SHP77 (cell line): ENCODE measurements around the gene CEP72.
A peak's percentile ranks its signal among the peaks of the same experiment; 100 is the strongest.
"Not testable (repeated sequence)": the region's sequence is repeated elsewhere in the genome, so short reads cannot be mapped to it uniquely, and the experiment has no call there.

Experiments used
- DNase-seq, 2 experiments: peaks; one replicate each; lab custom pipeline; 2025; lab: John Stamatoyannopoulos, UW

The CEP72 gene

DNA sequence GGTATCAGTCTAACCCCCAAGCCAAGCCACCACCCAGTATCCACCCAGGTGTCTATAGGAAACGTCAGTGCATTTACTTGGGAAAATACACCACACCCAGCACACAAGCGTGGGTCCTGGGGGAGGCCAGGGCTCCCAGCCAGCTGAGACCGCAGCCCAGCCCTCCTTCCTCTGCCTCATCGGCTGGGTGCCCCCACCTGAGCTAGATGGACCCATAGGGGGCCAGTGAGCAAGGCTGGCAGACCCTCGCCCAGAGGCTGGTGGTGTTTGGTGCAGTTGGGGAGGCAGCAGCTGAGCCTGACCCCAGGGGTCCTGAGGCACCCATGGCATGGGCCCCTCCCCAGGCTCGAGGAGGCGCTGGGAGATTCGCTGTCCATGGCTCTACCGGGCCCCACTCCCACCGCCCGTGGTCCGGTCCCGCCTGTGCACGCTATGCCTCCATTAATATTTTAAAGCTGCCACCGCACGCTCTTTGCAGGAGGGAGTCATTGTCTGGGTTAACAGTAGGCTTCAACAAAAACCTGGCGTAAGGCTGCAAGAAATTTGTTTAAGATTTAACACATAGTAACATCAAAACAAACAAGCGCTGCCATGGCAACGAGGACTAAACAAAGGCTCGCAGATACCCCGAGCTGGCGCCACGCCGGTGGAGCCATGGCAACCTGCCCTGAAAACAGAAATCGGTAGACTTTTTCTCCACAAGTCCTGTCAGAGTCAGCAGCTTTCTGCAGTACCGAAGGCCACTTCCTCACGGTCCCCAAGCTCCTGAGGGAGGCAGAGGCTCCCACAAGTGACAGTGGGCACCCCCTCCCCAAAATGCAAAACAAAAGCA, 60.4 kb downstream of the CEP72 start:
- DNase-seq = peak; percentile 46 to 64

GRCh38 chr5:673161-673830, 61.2 kb downstream of the CEP72 start:
- no peak for DNase-seq

GRCh38 chr5:673831-674629, 61.9 kb downstream of the CEP72 start:
- no peak for DNase-seq

- DNase-seq = no peak
These were observed 62.5 kb downstream of the CEP72 start for GRCh38 chr5:674630-675011.

GRCh38 chr5:675111-675870, 63.2 kb downstream of the CEP72 start:
- no peak for DNase-seq

- DNase-seq = no peak
These were observed 63.9 kb downstream of the CEP72 start for GRCh38 chr5:675871-676698.

- DNase-seq = no peak
These were observed 64.5 kb downstream of the CEP72 start for GRCh38 chr5:676699-677076.

DNA sequence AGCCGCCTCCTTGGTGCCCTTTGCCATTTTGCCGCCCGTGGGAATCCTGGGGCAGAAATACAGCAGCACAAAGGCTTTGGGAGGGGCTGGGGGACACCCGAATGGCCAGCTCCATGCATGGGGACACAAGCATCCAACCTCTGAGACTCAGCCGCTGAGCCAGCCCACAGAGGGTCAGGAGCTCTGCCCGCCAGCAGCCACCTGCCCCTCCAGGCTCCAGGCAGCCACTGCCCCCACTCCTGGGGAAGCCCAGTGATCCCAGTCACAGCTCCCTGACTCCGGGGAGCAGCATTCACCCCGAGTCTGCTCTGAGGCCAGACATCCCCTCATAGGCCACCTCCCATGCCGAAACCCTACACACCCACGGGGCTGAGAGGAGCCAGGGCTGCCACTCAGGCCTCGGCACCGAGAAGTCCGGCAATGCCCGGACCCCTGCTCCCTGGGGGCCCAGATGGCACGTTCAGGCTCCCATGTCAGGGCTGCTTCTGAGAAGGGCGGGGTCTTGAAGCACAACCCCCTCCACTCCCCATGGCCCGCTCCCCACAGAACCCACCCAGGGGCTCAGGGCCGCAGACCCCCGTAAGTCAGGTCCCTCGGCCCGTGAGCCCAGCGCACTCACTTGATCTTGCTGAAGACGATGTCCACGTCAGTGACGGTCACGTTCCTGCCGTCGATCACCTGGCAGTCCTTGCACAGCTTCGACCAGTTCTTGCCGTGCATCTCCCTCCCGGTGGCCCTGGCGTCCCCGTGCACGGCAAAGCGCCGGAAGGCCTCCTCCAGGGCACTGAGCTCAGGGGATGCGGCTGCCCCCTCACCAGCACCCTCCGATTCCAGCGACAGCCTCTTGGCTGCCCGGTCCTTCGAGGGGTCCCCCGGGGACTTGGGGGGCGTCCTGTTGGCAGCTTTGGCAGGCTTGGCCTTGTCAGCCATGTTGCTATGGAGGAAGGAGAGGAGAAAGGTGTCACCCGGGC, 65.3 kb downstream of the CEP72 start:
- no peak for DNase-seq

- not testable (repeated sequence) for DNase-seq
These were observed 66.4 kb downstream of the CEP72 start for GRCh38 chr5:678521-678920.

DNA sequence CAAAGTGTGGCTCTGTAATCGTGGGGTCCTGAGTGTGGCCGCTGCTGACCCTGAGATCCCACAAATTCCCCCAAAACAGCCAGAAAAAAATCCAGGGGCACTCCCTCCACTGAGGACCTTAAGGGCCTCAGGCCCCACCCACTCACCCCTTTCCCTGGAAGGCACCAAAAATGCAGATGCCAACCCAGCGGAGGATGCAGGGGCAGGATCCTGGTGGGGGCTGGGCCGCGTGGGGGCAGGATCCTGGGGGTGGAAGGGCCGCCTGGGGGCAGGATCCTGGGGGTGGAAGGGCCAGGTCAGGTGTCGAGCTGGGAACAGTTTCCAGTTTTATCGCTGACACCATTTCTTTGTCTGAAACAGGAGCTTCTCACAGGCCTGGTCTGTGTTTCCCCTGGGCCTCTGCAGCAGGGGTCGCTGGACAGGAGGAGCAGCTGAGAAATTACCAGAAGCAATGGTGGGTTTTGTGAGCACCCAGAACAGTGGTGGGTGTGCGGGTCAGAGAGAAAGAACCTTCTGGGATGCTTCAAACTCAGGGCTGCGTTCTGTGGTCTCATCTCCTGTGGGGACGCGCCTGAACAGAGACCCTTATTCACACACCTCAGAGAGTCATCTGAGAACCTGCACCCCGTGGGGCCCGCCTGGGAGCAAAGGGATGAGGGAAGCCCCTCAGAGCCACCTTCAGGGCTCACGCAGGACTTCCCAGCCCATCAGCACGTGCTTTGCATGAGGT, 67.2 kb downstream of the CEP72 start:
- not testable (repeated sequence) for DNase-seq

GRCh38 chr5:680118-680795, 68.1 kb downstream of the CEP72 start:
- DNase-seq = not testable (repeated sequence)

GRCh38 chr5:680836-681235, 68.7 kb downstream of the CEP72 start:
- DNase-seq = not testable (repeated sequence)

- DNase-seq = not testable (repeated sequence)
These were observed 69.4 kb downstream of the CEP72 start for GRCh38 chr5:681317-682191.

GRCh38 chr5:682216-682615, 70.1 kb downstream of the CEP72 start:
- DNase-seq = not testable (repeated sequence)

GRCh38 chr5:682651-683358, 70.7 kb downstream of the CEP72 start:
- DNase-seq = not testable (repeated sequence)

DNA sequence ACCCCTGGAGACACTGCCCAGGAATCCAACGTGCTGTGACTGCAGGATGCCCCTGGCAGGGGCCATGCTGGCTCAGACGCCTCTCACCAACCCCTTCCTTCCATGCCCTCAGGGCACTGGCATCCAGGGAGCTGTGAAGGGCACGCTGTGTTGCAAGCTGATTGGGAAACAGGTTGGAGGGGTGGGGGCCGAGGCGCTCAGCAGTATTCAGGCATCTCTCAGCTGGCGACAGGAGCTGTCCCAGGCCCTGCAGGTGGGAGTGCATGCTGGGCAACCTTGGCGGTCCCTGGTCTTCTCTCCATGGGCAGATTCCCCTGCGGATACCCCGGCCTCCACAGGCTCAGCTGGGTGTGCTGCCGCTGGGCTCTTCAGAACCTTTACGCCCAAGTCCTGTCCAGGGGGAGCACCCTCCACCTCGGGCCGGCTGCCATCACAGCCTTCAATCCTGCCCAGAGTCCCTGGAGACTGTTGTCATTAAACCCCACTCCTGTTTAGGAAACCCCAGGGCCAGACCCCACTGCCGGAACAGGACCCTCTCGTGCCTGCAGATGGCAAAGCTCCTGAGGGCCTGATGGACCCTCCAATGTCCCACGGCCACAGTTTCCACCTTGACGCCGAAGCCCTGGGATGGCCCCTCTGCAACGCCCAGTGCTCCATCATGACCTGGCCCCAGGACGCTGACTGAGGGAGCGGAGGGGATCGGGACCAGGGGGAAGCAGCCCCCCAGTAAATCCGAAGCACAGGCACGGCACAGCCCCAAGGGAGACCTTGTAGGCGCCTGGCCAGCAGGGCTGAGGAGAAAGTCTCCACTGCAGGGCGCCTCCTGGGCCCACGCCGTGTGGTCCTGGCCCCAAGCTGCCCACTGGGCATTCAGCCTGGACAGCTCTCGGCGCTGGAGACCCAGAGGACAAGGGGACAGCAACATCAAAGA, 71.7 kb downstream of the CEP72 start:
- DNase-seq = no peak
